ENCODE data around the gene NDUFV2.

Gene NDUFV2

DNA sequence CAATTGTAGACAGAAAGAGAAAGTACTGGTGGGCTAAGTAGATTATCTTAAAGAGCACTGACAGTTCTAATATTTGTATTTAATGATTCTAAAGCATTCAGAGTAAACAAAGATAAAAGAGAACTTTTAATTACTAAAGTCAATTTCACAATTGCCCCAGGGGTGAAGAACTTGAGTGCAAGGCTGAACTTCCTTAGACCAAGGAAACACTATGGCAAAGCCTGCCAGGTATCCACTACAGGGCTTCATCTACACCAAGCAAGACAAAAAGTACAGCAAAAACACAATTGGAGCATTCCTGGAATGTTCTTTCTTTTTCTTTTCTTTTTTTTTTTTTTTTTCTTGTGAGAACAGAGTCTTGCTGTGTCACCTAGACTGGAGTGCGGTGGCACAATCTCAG is 46.9 kb upstream of the NDUFV2 start:
- Histone ChIP-seq H3K27me3 (ENCODE audit: insufficient read depth, low read length) (no peaks in the 10 kb centered on the region), H3K79me2 (ENCODE audit: insufficient read depth, low read length) (no peaks in the 10 kb centered on the region), H3K4me2 (ENCODE audit: low read length) (no peak overlapping the region), H3F3A (ENCODE audit: insufficient read depth, low read length) (no peaks in the 10 kb centered on the region), H2AFZ (ENCODE audit: low read length) (peak overlapping the region; percentile 80; the same call in 1 of the 2 replicates), H3K36me3 (ENCODE audit: insufficient read depth, low read length) (no peaks in the 10 kb centered on the region), H3K9me3 (ENCODE audit: low read length) (peaks cover 7% of the 10 kb centered on the region; the same call in 1 of the 2 replicates), H3K4me3 (ENCODE audit: low read depth, low read length, poor library complexity, severe bottlenecking) (no peak overlapping the region), H3K4me1 (ENCODE audit: insufficient read depth, low read length, severe bottlenecking) (peaks cover 32% of the 10 kb centered on the region), H3K27ac (ENCODE audit: low read depth, low read length, poor library complexity, severe bottlenecking) (peak overlapping the region; percentile 28), H3K9ac (ENCODE audit: low read length) (peak overlapping the region; percentile 2; the same call in 1 of the 2 replicates), H4K20me1 (ENCODE audit: insufficient read depth, low read length) (no peaks in the 10 kb centered on the region), H3K9me2 (ENCODE audit: low read depth, low read length) (no peaks in the 10 kb centered on the region)
- TF ChIP-seq EZH2 (IDR thresholded peaks at IDR 0.05; ENCODE audit: borderline replicate concordance, low read length): no peak
- TF ChIP-seq, protein P1, sequence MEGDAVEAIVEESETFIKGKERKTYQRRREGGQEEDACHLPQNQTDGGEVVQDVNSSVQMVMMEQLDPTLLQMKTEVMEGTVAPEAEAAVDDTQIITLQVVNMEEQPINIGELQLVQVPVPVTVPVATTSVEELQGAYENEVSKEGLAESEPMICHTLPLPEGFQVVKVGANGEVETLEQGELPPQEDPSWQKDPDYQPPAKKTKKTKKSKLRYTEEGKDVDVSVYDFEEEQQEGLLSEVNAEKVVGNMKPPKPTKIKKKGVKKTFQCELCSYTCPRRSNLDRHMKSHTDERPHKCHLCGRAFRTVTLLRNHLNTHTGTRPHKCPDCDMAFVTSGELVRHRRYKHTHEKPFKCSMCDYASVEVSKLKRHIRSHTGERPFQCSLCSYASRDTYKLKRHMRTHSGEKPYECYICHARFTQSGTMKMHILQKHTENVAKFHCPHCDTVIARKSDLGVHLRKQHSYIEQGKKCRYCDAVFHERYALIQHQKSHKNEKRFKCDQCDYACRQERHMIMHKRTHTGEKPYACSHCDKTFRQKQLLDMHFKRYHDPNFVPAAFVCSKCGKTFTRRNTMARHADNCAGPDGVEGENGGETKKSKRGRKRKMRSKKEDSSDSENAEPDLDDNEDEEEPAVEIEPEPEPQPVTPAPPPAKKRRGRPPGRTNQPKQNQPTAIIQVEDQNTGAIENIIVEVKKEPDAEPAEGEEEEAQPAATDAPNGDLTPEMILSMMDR (IDR thresholded peaks at IDR 0.05; ENCODE audit: low read length): no peak

- H3K4me3 ChIP-seq (ENCODE audit: low read depth, low read length, poor library complexity, severe bottlenecking): no peak overlapping the region
- H3K27ac ChIP-seq (ENCODE audit: low read depth, low read length, poor library complexity, severe bottlenecking): peak overlapping the region; percentile 42
- H3K36me3 ChIP-seq (ENCODE audit: insufficient read depth, low read length): no peaks in the 10 kb centered on the region
- no peak for TF ChIP-seq EZH2 (IDR thresholded peaks at IDR 0.05; ENCODE audit: borderline replicate concordance, low read length)
- TF ChIP-seq, protein P1 (IDR thresholded peaks at IDR 0.05; ENCODE audit: low read length): no peak
- H3K4me2 ChIP-seq (ENCODE audit: low read length): no peak overlapping the region
- no peaks in the 10 kb centered on the region for H3K27me3 ChIP-seq (ENCODE audit: insufficient read depth, low read length)
- H3K9me3 ChIP-seq (ENCODE audit: low read length): no peaks in the 10 kb centered on the region
- H3F3A ChIP-seq (ENCODE audit: insufficient read depth, low read length): no peaks in the 10 kb centered on the region
- peaks cover 51% of the 10 kb centered on the region for H3K4me1 ChIP-seq (ENCODE audit: insufficient read depth, low read length, severe bottlenecking)
- no peaks in the 10 kb centered on the region for H4K20me1 ChIP-seq (ENCODE audit: insufficient read depth, low read length)
- H3K79me2 ChIP-seq (ENCODE audit: insufficient read depth, low read length): no peaks in the 10 kb centered on the region
- peak overlapping the region; percentile 8; the same call in 1 of the 2 replicates for H2AFZ ChIP-seq (ENCODE audit: low read length)
- no peak overlapping the region for H3K9ac ChIP-seq (ENCODE audit: low read length)
- H3K9me2 ChIP-seq (ENCODE audit: low read depth, low read length): no peaks in the 10 kb centered on the region
Observed at GRCh38 chr18:9057646-9058045, 44.9 kb upstream of the NDUFV2 start.

- Histone ChIP-seq H3K9me2 (ENCODE audit: low read depth, low read length) (no peaks in the 10 kb centered on the region), H3K36me3 (ENCODE audit: insufficient read depth, low read length) (no peaks in the 10 kb centered on the region), H3K27ac (ENCODE audit: low read depth, low read length, poor library complexity, severe bottlenecking) (peak overlapping the region; percentile 42), H4K20me1 (ENCODE audit: insufficient read depth, low read length) (no peaks in the 10 kb centered on the region), H3K9ac (ENCODE audit: low read length) (no peak overlapping the region), H2AFZ (ENCODE audit: low read length) (no peak overlapping the region), H3K4me1 (ENCODE audit: insufficient read depth, low read length, severe bottlenecking) (peaks cover 59% of the 10 kb centered on the region), H3K4me2 (ENCODE audit: low read length) (no peak overlapping the region), H3K9me3 (ENCODE audit: low read length) (no peaks in the 10 kb centered on the region), H3K4me3 (ENCODE audit: low read depth, low read length, poor library complexity, severe bottlenecking) (no peak overlapping the region), H3K27me3 (ENCODE audit: insufficient read depth, low read length) (no peaks in the 10 kb centered on the region), H3F3A (ENCODE audit: insufficient read depth, low read length) (no peaks in the 10 kb centered on the region), H3K79me2 (ENCODE audit: insufficient read depth, low read length) (no peaks in the 10 kb centered on the region)
- TF ChIP-seq EZH2 (IDR thresholded peaks at IDR 0.05; ENCODE audit: borderline replicate concordance, low read length): no peak
- TF ChIP-seq, protein P1 (IDR thresholded peaks at IDR 0.05; ENCODE audit: low read length): no peak
Observed at GRCh38 chr18:9058406-9058805, 44.1 kb upstream of the NDUFV2 start.

Measured in OCI-LY1 (cell line).